G401 (cell line): ENCODE results near the gene ADA. TPM values are rescaled to one million over a fixed set of nuclear protein-coding genes. Genes with fewer than 3 reads are reported as not detected.
"Not testable (repeated sequence)": the region's sequence is repeated elsewhere in the genome, so short reads cannot be mapped to it uniquely, and the experiment has no call there.

ENCODE experiments used
- DNase-seq: peaks from one replicate; pipeline ENCODE4 v3.0.0-alpha.2; 2015; ENCODE audit warnings: low spot score
- in situ Hi-C: cut with HindIII; loops from 2 replicates; pipeline ENCODE4 v1.10.0; 2016; ENCODE audit warnings: low sequenced_read_pairs, mixed read lengths
- total RNA-seq: library from RNA; depleted of rRNA; stranded (reverse); fragments of >200 nt; shearing (Covaris generic); gene quantifications from 2 replicates; pipeline ENCODE4 v1.2.3, GENCODE V29; 2014; rRNA removed

The ADA gene
- 30.6 and 47.6 TPM in 2 replicates for total RNA-seq

- peak; percentile 13 for DNase-seq
- in situ Hi-C loops, result no loop called here
Observed at GRCh38 chr20:44651684-44652423, at the start of gene ADA. Gene ADA (minus strand): TSS chr20:44651699. CDS start chr20:44651607, 92 bp downstream.

GRCh38 chr20:44700306-44700705 is 48.8 kb upstream of the ADA start:
- in situ Hi-C loops, result no loop called here
- DNase-seq, result no peak

GRCh38 chr20:44698351-44698750 is 46.9 kb upstream of the ADA start:
- in situ Hi-C loops, result no loop called here
- no peak for DNase-seq

GRCh38 chr20:44697041-44697440 is 45.5 kb upstream of the ADA start:
- in situ Hi-C loops, DNase-seq: not testable (repeated sequence)

GRCh38 chr20:44696315-44696714 is 44.8 kb upstream of the ADA start:
- in situ Hi-C loops, result no loop called here
- no peak for DNase-seq

- DNase-seq, result no peak
- in situ Hi-C loops, result no loop called here
Observed at GRCh38 chr20:44695674-44696300, 44.3 kb upstream of the ADA start.

GRCh38 chr20:44695295-44695673 is 43.8 kb upstream of the ADA start:
- in situ Hi-C loops, result no loop called here
- no peak for DNase-seq

- in situ Hi-C loops, result no loop called here
- no peak for DNase-seq
Observed at GRCh38 chr20:44694159-44694558, 42.7 kb upstream of the ADA start.

- in situ Hi-C loops, result no loop called here
- no peak for DNase-seq
Observed at GRCh38 chr20:44693627-44694026, 42.1 kb upstream of the ADA start.

- in situ Hi-C loops, result no loop called here
- peak; percentile 18 for DNase-seq
Observed at GRCh38 chr20:44692932-44693480, 41.5 kb upstream of the ADA start.

GRCh38 chr20:44691424-44692423 is 40.2 kb upstream of the ADA start:
- in situ Hi-C loops, result no loop called here
- DNase-seq, result no peak

GRCh38 chr20:44690781-44691423 is 39.4 kb upstream of the ADA start:
- in situ Hi-C loops, result no loop called here

GRCh38 chr20:44689809-44690208 is 38.3 kb upstream of the ADA start:
- no peak for DNase-seq
- in situ Hi-C loops, result no loop called here

More at GRCh38 chr20:44690781-44691423, 39.4 kb upstream of the ADA start:
- no peak for DNase-seq

- in situ Hi-C loops, result no loop called here
- no peak for DNase-seq
Observed at GRCh38 chr20:44688053-44688625, 36.6 kb upstream of the ADA start.

- in situ Hi-C loops, result no loop called here
- DNase-seq, result no peak
Observed at GRCh38 chr20:44686934-44687333, 35.4 kb upstream of the ADA start.

GRCh38 chr20:44684047-44684967 is 32.8 kb upstream of the ADA start:
- DNase-seq, result no peak
- in situ Hi-C loops, result no loop called here

GRCh38 chr20:44683263-44684046 is 32.0 kb upstream of the ADA start:
- DNase-seq, result peak; percentile 53
- in situ Hi-C loops, result no loop called here
